K562 (cell line): Measurements from ENCODE around the gene CREB3L4. TPM values are rescaled to one million over a fixed set of nuclear protein-coding genes. Genes with fewer than 3 reads are reported as not detected.

Experiments
- ATF1 ChIP-seq, 2 experiments: fragments of 450-650 bp in 1 of 2; IDR thresholded peaks; 2 replicates each; pipeline ENCODE4 v1.6.1; 2016; ENCODE audit warnings: missing compliant biosample characterization in 1 of 2, missing genetic modification characterization in 1 of 2
- CREM ChIP-seq: IDR thresholded peaks from 2 replicates; pipeline ENCODE4 v1.6.1; 2014; ENCODE audit warnings: antibody characterized with exemption, low read depth
- DACH1 ChIP-seq: fragments of 450-650 bp; IDR thresholded peaks from 2 replicates; pipeline ENCODE4 v1.6.1; 2018; ENCODE audit not compliant: partially characterized antibody
- E2F6 ChIP-seq, 2 experiments: IDR thresholded peaks; 2 replicates each; pipeline ENCODE4 v1.6.1; 2011; ENCODE audit warnings: borderline replicate concordance in 1 of 2, control low read depth in 1 of 2, low read depth in 1 of 2, low read length in 1 of 2, mild to moderate bottlenecking in 1 of 2, mixed read lengths in 1 of 2, moderate library complexity in 1 of 2; ENCODE audit not compliant: insufficient read depth in 1 of 2, insufficient read length in 1 of 2, poor library complexity in 1 of 2, severe bottlenecking in 1 of 2; ENCODE audit errors: extremely low read depth in 1 of 2
- ELF2 ChIP-seq: fragments of 250-450 bp; sonication (Bioruptor Pico); IDR thresholded peaks from 2 replicates; pipeline ENCODE4 v1.5.0; 2021; ENCODE audit warnings: mild to moderate bottlenecking
- ERF ChIP-seq: fragments of 450-650 bp; formaldehyde crosslinking; IDR thresholded peaks from 2 replicates; pipeline ENCODE4 v1.4.0; 2020; ENCODE audit warnings: mild to moderate bottlenecking, mixed read lengths
- ETV5 ChIP-seq: sonication (generic); formaldehyde crosslinking; IDR thresholded peaks from 2 replicates; pipeline ENCODE4 v1.4.0; 2020; ENCODE audit warnings: low read depth, mild to moderate bottlenecking, missing genetic modification reagents
- FOXK1 ChIP-seq: sonication (generic); formaldehyde crosslinking; IDR thresholded peaks from 2 replicates; pipeline ENCODE4 v1.8.0; 2022; ENCODE audit warnings: missing genetic modification reagents, mild to moderate bottlenecking, borderline replicate concordance
- HOXB6 ChIP-seq: fragments of 250-450 bp; sonication (Bioruptor Pico); IDR thresholded peaks from 2 replicates; pipeline ENCODE4 v1.5.1; 2022; ENCODE audit warnings: mild to moderate bottlenecking, borderline replicate concordance
- MLLT1 ChIP-seq, 2 experiments: fragments of 450-650 bp; IDR thresholded peaks; 2 replicates each; pipeline ENCODE4 v1.6.1; 2016
- OTX1 ChIP-seq: fragments of 450-650 bp; formaldehyde crosslinking; IDR thresholded peaks from 2 replicates; pipeline ENCODE4 v1.4.0; 2022; ENCODE audit warnings: mild to moderate bottlenecking
- PHF21A ChIP-seq: fragments of 450-650 bp; IDR thresholded peaks from 2 replicates; pipeline ENCODE4 v1.6.1; 2017; ENCODE audit warnings: low read depth, borderline replicate concordance
- RB1 ChIP-seq: fragments of 450-650 bp; IDR thresholded peaks from 2 replicates; pipeline ENCODE4 v1.6.1; 2017; ENCODE audit warnings: low read depth, mild to moderate bottlenecking
- RBFOX2 ChIP-seq: fragments of 200-400 bp; formaldehyde crosslinking; IDR thresholded peaks from 2 replicates; pipeline ENCODE4 v1.6.1; 2017; ENCODE audit warnings: low read depth, mild to moderate bottlenecking, low read length, moderate library complexity
- SRF ChIP-seq, 2 experiments: fragments of 250-450, 450-650 bp in 1 of 2; sonication (Bioruptor Pico) in 1 of 2; sonication (generic) in 1 of 2; formaldehyde crosslinking; IDR thresholded peaks; 2 replicates each; pipeline versions ENCODE4 v1.5.0 to v1.5.1; 2020 to 2022; ENCODE audit warnings: mild to moderate bottlenecking in 1 of 2, missing genetic modification reagents in 1 of 2
- TBP ChIP-seq: optimal IDR thresholded peaks from 2 replicates; pipeline ENCODE3; 2011; ENCODE audit warnings: low read depth, low read length, improper control_type of control experiment
- THAP7 ChIP-seq: fragments of 250-450 bp; sonication (Bioruptor Pico); IDR thresholded peaks from 2 replicates; pipeline ENCODE4 v1.5.0; 2021
- USF1 ChIP-seq: sonication (generic); formaldehyde crosslinking; IDR thresholded peaks from 2 replicates; pipeline ENCODE4 v1.9.0; 2022; ENCODE audit warnings: mild to moderate bottlenecking, missing genetic modification reagents
- USF2 ChIP-seq: sonication (generic); formaldehyde crosslinking; IDR thresholded peaks from 2 replicates; pipeline ENCODE4 v1.5.0; 2020; ENCODE audit warnings: missing genetic modification reagents
- YBX1 ChIP-seq: fragments of 450-650 bp; IDR thresholded peaks from 2 replicates; pipeline ENCODE4 v1.7.1; 2016; ENCODE audit warnings: mild to moderate bottlenecking
- ZBTB2 ChIP-seq: fragments of 450-650 bp; IDR thresholded peaks from 2 replicates; pipeline ENCODE4 v1.6.1; 2016; ENCODE audit warnings: antibody characterized with exemption
- polyA plus RNA-seq, 8 experiments: library from polyadenylated mRNA; depleted of rRNA in 4 of 8; stranded (reverse) in 5 of 8; unstranded in 3 of 8; fragments of >200 nt; fragmentation: Nextera tagmentation in 2 of 8; fragmentation: Illumina TruSeq in 1 of 8; extraction: Ambion mirVana in 2 of 8; extraction: Trizol in 1 of 8; gene quantifications; 2 replicates each; pipeline versions ENCODE4 v1.2.1 to v1.2.3, GENCODE V29; 2011 to 2014; ENCODE audit warnings: inconsistent platforms in 1 of 8, missing spikeins in 1 of 8
- total RNA-seq, 7 experiments: library from RNA; depleted of rRNA in 6 of 7; stranded (reverse); fragments of >200 nt in 6 of 7; fragmentation: Illumina TruSeq in 2 of 7; extraction: Trizol in 2 of 7; gene quantifications; 2 replicates each; pipeline versions ENCODE4 v1.2.1 to v1.2.3, GENCODE V29; 2011 to 2021; ENCODE audit warnings: low replicate concordance in 1 of 7

CREB3L4 gene
- total and polyA plus RNA-seq, 9 of the 15 experiments (the other 6 are each of a cell fraction or from before 2014, with no cell fraction given), result 9.9 to 18.6 (median 13.9) TPM

- TF ChIP-seq DACH1 (peak; percentile 22), YBX1 (no peak), PHF21A (no peak), USF2 (CRISPR knock-in tag) (peak; percentile 57), FOXK1 (CRISPR knock-in tag) (peak; percentile 4; the same call in 1 of the 2 replicates), E2F6 (IDR thresholded peaks at IDR 0.05; ENCODE audit: borderline replicate concordance in 1 of 2, extremely low read depth in 1 of 2, insufficient read depth in 1 of 2, insufficient read length in 1 of 2, low read depth in 1 of 2, low read length in 1 of 2, poor library complexity in 1 of 2, severe bottlenecking in 1 of 2) (peak; percentile 19 to 21), ZBTB2 (0 out of 2 replicates have a peak, but pooled peaks have one; percentile 7), RBFOX2 (peak; percentile 76), THAP7 (CRISPR knock-in tag) (peak; percentile 51; the same call in 1 of the 2 replicates), ELF2 (CRISPR knock-in tag) (peak; percentile 54; the same call in 1 of the 2 replicates), MLLT1 (IDR thresholded peaks at IDR 0.05) (no peak), TBP (no peak), ETV5 (peak; percentile 25; the same call in 1 of the 2 replicates), HOXB6 (no peak), CREM (peak; percentile 21; the same call in 1 of the 2 replicates), RB1 (peak; percentile 15; the same call in 1 of the 2 replicates), ATF1 (CRISPR knock-in tag; IDR thresholded peaks at IDR 0.05) (no peak), ATF1 (tag; IDR thresholded peaks at IDR 0.05) (peak; percentile 57), SRF (CRISPR knock-in tag; IDR thresholded peaks at IDR 0.05) (no peak), USF1 (CRISPR knock-in tag) (peak; percentile 79), ERF (CRISPR knock-in tag) (0 out of 2 replicates have a peak, but pooled peaks have one; percentile 32), OTX1 (0 out of 2 replicates have a peak, but pooled peaks have one; percentile 4)
These were observed 21.7 kb upstream of the CREB3L4 start (continued) for GRCh38 chr1:153945795-153946621.
